GM19240 (cell line): ENCODE data around the gene OR2AG1.

ENCODE experiments used
- DNase-seq: peaks from one replicate; pipeline ENCODE4 v3.0.0; 2011; ENCODE audit warnings: low spot score; ENCODE audit not compliant: insufficient read length

OR2AG1 gene

GRCh38 chr11:6782720-6783119 is at the start of gene OR2AG1:
Gene OR2AG1, plus strand, starts transcription at chr11:6783020. Its CDS starts 2,018 bp downstream, at chr11:6785038.
- DNase-seq: no peak

GRCh38 chr11:6733326-6734275 is 49.2 kb upstream of the OR2AG1 start:
- DNase-seq: no peak

- DNase-seq: no peak
Observed at GRCh38 chr11:6734616-6735015, 48.2 kb upstream of the OR2AG1 start.

GRCh38 chr11:6735306-6735705 is 47.5 kb upstream of the OR2AG1 start:
- no peak for DNase-seq

GRCh38 chr11:6736495-6737121 is 46.2 kb upstream of the OR2AG1 start:
- DNase-seq: no peak

GRCh38 chr11:6737872-6738466 is 44.9 kb upstream of the OR2AG1 start:
- no peak for DNase-seq

GRCh38 chr11:6738590-6738989 is 44.2 kb upstream of the OR2AG1 start:
- DNase-seq: no peak

GRCh38 chr11:6742260-6742659 is 40.6 kb upstream of the OR2AG1 start:
- no peak for DNase-seq

- no peak for DNase-seq
Observed at GRCh38 chr11:6745018-6745417, 37.8 kb upstream of the OR2AG1 start.

GRCh38 chr11:6745465-6746015 is 37.3 kb upstream of the OR2AG1 start:
- DNase-seq: no peak

- DNase-seq: peak; percentile 48
Observed at GRCh38 chr11:6746086-6746618, 36.7 kb upstream of the OR2AG1 start.

GRCh38 chr11:6746626-6747025 is 36.2 kb upstream of the OR2AG1 start:
- DNase-seq: no peak

- no peak for DNase-seq
Observed at GRCh38 chr11:6747097-6747668, 35.6 kb upstream of the OR2AG1 start.

- peak; percentile 26 for DNase-seq
Observed at GRCh38 chr11:6755303-6755952, 27.4 kb upstream of the OR2AG1 start.

GRCh38 chr11:6755953-6756347 is 26.9 kb upstream of the OR2AG1 start:
- no peak for DNase-seq

- no peak for DNase-seq
Observed at GRCh38 chr11:6757373-6757967, 25.4 kb upstream of the OR2AG1 start.

- peak; percentile 14 for DNase-seq
Observed at GRCh38 chr11:6771926-6772893, 10.6 kb upstream of the OR2AG1 start, which contains the start of gene OR2AG2. Gene OR2AG2, minus strand, starts transcription at chr11:6771976. Its CDS starts 3,019 bp downstream, at chr11:6768957.

GRCh38 chr11:6778518-6778917 is 4.3 kb upstream of the OR2AG1 start:
- DNase-seq: no peak

GRCh38 chr11:6780829-6781228 is 2.0 kb upstream of the OR2AG1 start:
- DNase-seq: no peak
